ENCODE measurements around the gene MEGF10. TPM values are rescaled to one million over a fixed set of nuclear protein-coding genes. Genes with fewer than 3 reads are reported as not detected.

MEGF10 gene
- polyA plus RNA-seq, 3 donors, result not detected

GRCh38 chr5:127508644-127509373 is 218.2 kb downstream of the MEGF10 start:
- TF ChIP-seq CTCF (IDR thresholded peaks at IDR 0.05), result no peak
- no peak for DNase-seq
- H3K27ac ChIP-seq (ENCODE audit: low read depth in 1 of 2, low read length in 2 of 2), result no peak overlapping the region
- no peak overlapping the region for H3K27ac Mint-ChIP-seq
- no peaks in the 10 kb centered on the region for H3K36me3 Mint-ChIP-seq
- no peaks in the 10 kb centered on the region for H3K36me3 ChIP-seq (replicated peaks in 1 of 2; ENCODE audit: control insufficient read depth in 1 of 2, insufficient read depth in 2 of 2, low read length in 2 of 2)
- peaks cover 0 to 2% (median 0%) of the 10 kb centered on the region in 7 donors for H3K9me3 Mint-ChIP-seq
- no peak overlapping the region for H3K4me2 ChIP-seq (replicated peaks; ENCODE audit: extremely low read depth, low read length, poor library complexity, severe bottlenecking)
- H3K27me3 Mint-ChIP-seq (ENCODE audit: low read depth in 3 of 3), result peaks cover 4 to 7% (median 5%) of the 10 kb centered on the region in 3 donors
- no peaks in the 10 kb centered on the region for H3K27me3 ChIP-seq (ENCODE audit: control insufficient read depth in 2 of 2, insufficient read depth in 2 of 2, low read length in 2 of 2)
- H3K79me2 ChIP-seq (ENCODE audit: insufficient read depth, low read length), result no peaks in the 10 kb centered on the region
- H3K4me1 Mint-ChIP-seq, result peaks cover 17% of the 10 kb centered on the region
- intact Hi-C loops (cut with micrococcal nuclease), result no loop called here
- H3K4me3 Mint-ChIP-seq, result no peak overlapping the region
- H2AFZ ChIP-seq (ENCODE audit: insufficient read depth, low read depth, low read length, poor library complexity, severe bottlenecking), result no peak overlapping the region
- no peaks in the 10 kb centered on the region for H4K20me1 ChIP-seq (ENCODE audit: insufficient read depth, low read length)
- H3K9me3 ChIP-seq (replicated peaks in 1 of 2; ENCODE audit: control insufficient read depth in 1 of 2, insufficient read depth in 1 of 2, low read length in 2 of 2), result no peaks in the 10 kb centered on the region
- WGBS (ENCODE audit: insufficient coverage), result no CpG with 5 or more reads among the region's 2 CpGs
- peaks cover 0 to 8% of the 10 kb centered on the region in 2 donors for H3K4me1 ChIP-seq (ENCODE audit: control insufficient read depth in 1 of 2, insufficient read depth in 2 of 2, low read length in 2 of 2)
- no peak overlapping the region for H3K4me3 ChIP-seq (replicated peaks in 1 of 3; ENCODE audit: low read depth in 2 of 3, low read length in 3 of 3)
- H3K9ac ChIP-seq (ENCODE audit: insufficient read depth, low read length, poor library complexity, severe bottlenecking), result no peak overlapping the region

Small RNAs within 50 kb of the gene (small RNA-seq; reads per million reads assigned to genes)
- gene AC010424.1 (ENCODE audit: insufficient read length, low read depth), result not detected

Other genes with a start within 250 kb of the MEGF10 start
- 1 to 10 TPM in 1 of 3 donors, under 1 TPM in 1, not detected in 1; 0.27 to 1.5 TPM for gene C5orf63, start 217.3 kb upstream of the MEGF10 start, polyA plus RNA-seq
- gene PRRC1, start 226.8 kb downstream of the MEGF10 start, polyA plus RNA-seq, result 10 to 100 TPM; 10.8 to 20.6 (median 17.9) TPM